Activated CD4-positive, alpha-beta T cell treated with anti-CD3 and anti-CD28 coated beads for 4 hours (primary cell): ENCODE measurements around the gene OXTR.

Experiments
- DNase-seq, 2 donors: peaks; one replicate each; pipeline ENCODE4 v3.0.0-alpha.2; 2020

OXTR gene

GRCh38 chr3:8709801-8710507 is 59.5 kb downstream of the OXTR start:
- DNase-seq, result no peak

DNA sequence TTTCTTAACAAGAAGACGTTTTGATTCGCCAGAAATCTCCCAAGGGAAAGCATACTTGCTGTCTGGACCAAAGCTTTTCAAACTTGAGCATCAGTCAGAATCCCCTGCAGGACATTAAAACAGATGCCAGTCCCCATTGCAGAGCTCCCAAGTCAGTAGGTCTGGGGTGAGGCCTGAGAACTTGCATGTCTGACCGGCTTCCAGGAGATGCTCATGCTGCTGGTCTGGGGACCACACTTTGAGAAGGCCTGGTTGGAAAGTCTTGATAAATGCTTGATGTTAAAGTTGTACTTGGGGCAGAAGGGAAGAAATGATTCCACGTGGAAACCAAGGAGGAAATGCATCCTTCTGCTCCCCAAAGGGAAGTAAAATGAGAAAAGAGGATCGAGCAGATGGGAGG is 60.1 kb downstream of the OXTR start:
- DNase-seq, result no peak

GRCh38 chr3:8705575-8705974 is 63.8 kb downstream of the OXTR start:
- no peak for DNase-seq

GRCh38 chr3:8702560-8702959 is 66.9 kb downstream of the OXTR start:
- no peak for DNase-seq
